HG03457 (cell line): ENCODE results near the gene ORM1.

Experiments used
- ATAC-seq: cut with Tn5 transposase; IDR thresholded peaks from one replicate; pipeline ENCODE4 v1.9.1; 2021; ENCODE audit warnings: moderate number of reproducible peaks; ENCODE audit not compliant: unreplicated experiment

ORM1 gene

GRCh38 chr9:114375386-114376175 is 52.7 kb downstream of the ORM1 start:
- ATAC-seq: no peak
